GM18507 (cell line): ENCODE measurements around the gene CYB5R2.
A peak's percentile ranks its signal among the peaks of the same experiment; 100 is the strongest.

Source experiments
- DNase-seq: peaks from one replicate; pipeline ENCODE4 v3.0.0; 2011; ENCODE audit warnings: low read depth; ENCODE audit not compliant: insufficient read length; ENCODE audit errors: extremely low spot score
- FAIRE-seq: peaks from 2 replicates; lab custom pipeline; 2011; peaks lifted over from hg19 to GRCh38; lab: Jason Lieb, UNC

CYB5R2 gene

GRCh38 chr11:7643314-7643713 is 30.0 kb downstream of the CYB5R2 start:
- no peak for DNase-seq
- FAIRE-seq: no peak

- DNase-seq (no peak), FAIRE-seq (no peak)
Measured at GRCh38 chr11:7642747-7643146, 30.6 kb downstream of the CYB5R2 start.

DNA sequence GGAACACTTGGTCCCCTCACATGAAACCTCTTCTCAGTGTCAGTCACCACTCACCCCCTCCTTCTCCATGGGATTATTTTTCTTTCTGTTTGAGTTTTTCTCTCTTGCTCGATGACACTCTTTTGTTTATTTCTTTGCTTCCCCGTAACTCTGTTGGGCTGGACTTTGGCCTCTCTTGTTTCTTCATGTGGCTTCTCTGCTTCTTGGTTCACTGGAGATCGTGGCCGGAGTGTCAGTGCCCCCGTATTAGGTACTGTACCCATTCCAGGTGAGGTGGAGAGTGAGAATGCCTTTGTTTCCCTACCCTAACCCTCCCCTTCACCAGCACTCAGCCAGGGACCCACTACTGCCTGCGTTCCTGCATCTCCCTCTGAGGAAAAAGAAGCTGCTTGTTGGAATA is 32.5 kb downstream of the CYB5R2 start:
- no peak for FAIRE-seq
- no peak for DNase-seq

DNA sequence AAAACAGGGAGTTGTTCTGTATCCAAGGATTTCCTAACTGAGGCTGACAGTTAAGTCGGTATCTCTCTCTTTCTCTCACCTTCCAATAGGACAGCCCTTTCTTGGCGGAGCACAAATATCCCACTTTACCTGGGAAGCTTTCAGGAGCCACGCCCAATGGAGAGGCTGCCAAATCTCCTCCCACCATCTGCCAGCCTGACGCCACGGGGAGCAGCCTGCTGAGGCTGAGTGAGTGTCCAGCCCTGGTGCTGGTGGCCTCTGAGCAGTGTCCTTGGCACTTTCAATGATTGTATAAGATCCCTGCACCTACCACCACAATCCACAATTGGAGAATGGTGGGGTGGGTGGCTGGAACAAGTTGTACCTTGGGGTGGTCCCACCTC is 33.7 kb downstream of the CYB5R2 start:
- FAIRE-seq (no peak), DNase-seq (no peak)

DNA sequence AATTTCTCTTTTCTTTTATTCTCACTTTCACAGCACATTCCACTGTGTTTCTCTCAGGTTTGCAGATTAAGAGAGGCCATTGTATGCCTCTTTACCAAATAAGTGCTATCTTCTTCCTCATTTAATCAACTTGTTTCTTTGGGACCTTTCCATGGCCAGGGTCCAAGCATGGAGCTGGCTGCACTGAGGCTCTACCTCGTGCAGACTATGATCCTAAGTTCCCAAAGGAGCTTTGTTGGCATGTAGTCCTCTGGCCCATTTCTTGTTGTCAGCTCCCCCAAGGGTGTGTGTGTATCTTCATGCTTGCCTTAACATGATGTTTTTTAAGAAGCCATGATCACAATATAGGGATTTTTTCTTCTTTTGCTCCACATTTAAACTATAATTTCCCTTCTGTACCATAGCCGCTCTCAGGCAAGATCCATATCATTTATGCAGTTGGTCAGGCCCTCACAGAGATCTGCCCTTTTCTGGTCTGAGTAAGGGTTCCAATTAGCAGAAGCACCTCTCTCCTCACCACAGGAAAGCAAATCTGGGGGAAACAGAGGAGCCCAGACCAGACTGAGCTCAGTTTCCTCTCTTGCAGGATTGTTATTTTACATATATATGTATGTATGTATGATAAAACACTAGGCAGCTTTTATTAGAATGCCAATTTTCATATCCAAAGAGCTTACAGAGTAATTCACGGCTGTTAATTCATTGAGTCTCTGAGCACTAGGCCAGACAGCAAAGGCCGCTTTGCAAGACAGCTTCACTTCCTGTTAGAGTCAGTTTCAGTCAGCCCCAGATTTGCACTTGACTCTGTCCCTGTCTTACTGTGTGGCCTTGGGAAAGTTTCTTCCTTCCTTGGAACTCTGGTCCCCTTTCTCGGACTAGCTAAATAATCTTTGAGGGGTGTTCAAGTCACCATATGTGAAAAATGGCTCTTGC is 34.3 kb downstream of the CYB5R2 start:
- DNase-seq (no peak), FAIRE-seq (peak; percentile 71)

- DNase-seq (no peak), FAIRE-seq (no peak)
Measured at GRCh38 chr11:7637447-7638157, 35.7 kb downstream of the CYB5R2 start.

GRCh38 chr11:7636350-7636749 is 37.0 kb downstream of the CYB5R2 start:
- FAIRE-seq (no peak), DNase-seq (no peak)

- no peak for DNase-seq
- FAIRE-seq: no peak
Measured at GRCh38 chr11:7635708-7636107, 37.6 kb downstream of the CYB5R2 start.

DNA sequence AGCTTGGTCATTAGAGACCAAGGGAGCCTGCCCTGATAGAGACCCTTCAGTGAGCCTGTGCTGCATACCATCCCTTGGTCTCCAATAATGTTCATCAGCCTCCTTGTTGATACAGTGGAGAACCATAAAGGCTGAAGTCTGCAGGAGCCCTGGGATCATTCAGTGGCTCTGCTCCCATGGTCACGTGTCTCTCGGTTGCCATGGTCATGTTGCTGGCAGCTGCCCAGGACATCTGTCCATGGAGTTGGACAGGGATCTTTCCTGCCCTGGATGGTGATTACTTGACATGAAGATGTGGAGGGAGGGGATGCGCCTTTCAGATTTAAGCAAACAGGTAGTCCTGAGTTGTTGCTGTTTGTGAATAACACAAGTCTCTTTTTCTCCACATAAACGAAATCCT is 38.2 kb downstream of the CYB5R2 start:
- DNase-seq: no peak
- FAIRE-seq: no peak

- FAIRE-seq (no peak), DNase-seq (no peak)
Measured at GRCh38 chr11:7632211-7632610, 41.1 kb downstream of the CYB5R2 start.

DNA sequence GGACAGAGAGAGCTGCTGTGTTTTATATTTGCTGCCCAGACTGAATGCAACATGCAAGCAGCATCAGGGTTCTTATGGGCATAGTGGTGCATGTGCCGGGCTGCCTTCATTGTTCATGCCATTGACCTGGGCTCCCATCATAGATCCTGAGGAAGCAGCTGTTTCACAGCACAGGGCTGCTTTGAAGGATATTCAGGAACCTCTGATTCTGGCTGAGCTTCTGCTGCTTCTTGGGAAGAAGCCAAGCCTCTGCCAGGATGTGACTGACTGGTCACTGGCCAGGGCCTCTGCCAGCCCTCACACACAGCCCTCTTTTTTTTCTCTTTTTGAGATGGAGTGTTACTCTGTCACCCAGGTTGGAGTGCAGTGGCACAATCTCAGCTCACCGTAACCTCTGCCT is 43.3 kb downstream of the CYB5R2 start:
- no peak for FAIRE-seq
- DNase-seq: no peak

DNA sequence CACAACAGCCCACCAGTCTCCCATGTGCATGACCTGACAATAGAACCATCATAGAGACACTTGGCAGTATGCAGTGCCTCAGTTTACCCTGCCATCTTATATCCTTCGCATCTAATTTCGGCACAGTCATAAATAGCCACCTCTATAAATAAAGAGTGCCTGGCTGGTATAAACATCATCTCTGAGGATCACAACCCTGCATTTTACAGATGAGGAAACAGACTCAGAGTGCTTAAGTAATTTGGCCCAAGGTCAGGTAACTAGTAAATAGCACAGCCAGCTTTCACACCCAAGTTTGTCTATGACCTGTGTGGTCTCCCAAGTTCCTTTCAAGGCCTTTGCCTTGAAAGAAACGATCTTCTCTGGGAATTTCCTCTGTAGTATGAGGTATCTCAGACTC is 44.6 kb downstream of the CYB5R2 start:
- no peak for FAIRE-seq
- DNase-seq: no peak

GRCh38 chr11:7622721-7623120 is 50.6 kb downstream of the CYB5R2 start:
- no peak for FAIRE-seq
- DNase-seq: no peak

DNA sequence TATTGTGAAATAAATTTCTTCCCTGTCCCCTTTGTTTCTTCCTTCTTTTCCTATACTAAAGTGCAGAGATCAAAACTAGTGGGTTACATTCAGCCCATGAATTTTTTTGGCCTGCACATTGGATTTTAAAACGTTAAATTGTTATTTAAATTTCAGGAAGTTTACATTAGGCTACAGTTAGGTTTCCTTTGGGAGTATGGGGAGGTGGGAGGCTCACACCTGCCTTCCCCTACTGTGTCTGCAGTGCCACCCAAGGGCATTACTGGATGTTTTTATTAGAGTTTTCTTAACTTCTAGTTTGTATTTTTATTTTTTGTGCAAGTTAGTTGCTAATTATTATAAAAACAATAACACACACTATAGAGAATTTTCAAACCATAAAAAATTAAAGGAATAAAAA is 51.7 kb downstream of the CYB5R2 start:
- DNase-seq: no peak
- no peak for FAIRE-seq

- no peak for FAIRE-seq
- DNase-seq: no peak
Measured at GRCh38 chr11:7621090-7621489, 52.2 kb downstream of the CYB5R2 start.

GRCh38 chr11:7619322-7619721 is 54.0 kb downstream of the CYB5R2 start:
- FAIRE-seq: no peak
- no peak for DNase-seq

- no peak for FAIRE-seq
- no peak for DNase-seq
Measured at GRCh38 chr11:7617032-7617431, 56.3 kb downstream of the CYB5R2 start.
